Neutrophil (primary cell): ENCODE measurements around the gene FMNL3.

ENCODE experiments used
- H3K27ac ChIP-seq: fragments of 200-600 bp; sonication (generic); 2 replicates; pipeline ENCODE4 v1.5.1; 2016; ENCODE audit warnings: mild to moderate bottlenecking, moderate library complexity
- H3K27me3 ChIP-seq: fragments of 200-600 bp; sonication (generic); 2 replicates; pipeline ENCODE4 v1.6.0; 2016; ENCODE audit warnings: mild to moderate bottlenecking
- H3K36me3 ChIP-seq: fragments of 200-600 bp; sonication (generic); 2 replicates; pipeline ENCODE4 v1.5.1; 2017
- H3K4me1 ChIP-seq, 2 experiments: fragments of 200-600 bp in 1 of 2; sonication (generic) in 1 of 2; 1 replicate in 1 of 2; 2 replicates in 1 of 2; pipeline versions ENCODE4 v1.5.1 to v1.6.1; 2013 to 2016; ENCODE audit warnings: low read depth in 1 of 2, low read length in 1 of 2, mild to moderate bottlenecking in 1 of 2, moderate library complexity in 1 of 2; ENCODE audit not compliant: control insufficient read depth in 1 of 2, insufficient read depth in 1 of 2
- H3K4me3 ChIP-seq, 2 experiments: fragments of 200-600 bp in 1 of 2; sonication (generic) in 1 of 2; 1 replicate in 1 of 2; 2 replicates in 1 of 2; pipeline ENCODE4 v1.5.1; 2013 to 2016; ENCODE audit warnings: low read depth in 1 of 2, low read length in 1 of 2, mild to moderate bottlenecking in 1 of 2, moderate library complexity in 1 of 2
- H3K9me3 ChIP-seq: fragments of 200-600 bp; sonication (generic); 2 replicates; pipeline ENCODE4 v1.5.1; 2016
- TF ChIP-seq, protein P1 (sequence below): fragments of 200-600 bp; sonication (generic); IDR thresholded peaks from 2 replicates; pipeline ENCODE4 v1.5.1; 2016; ENCODE audit warnings: antibody characterized with exemption

Gene FMNL3

DNA sequence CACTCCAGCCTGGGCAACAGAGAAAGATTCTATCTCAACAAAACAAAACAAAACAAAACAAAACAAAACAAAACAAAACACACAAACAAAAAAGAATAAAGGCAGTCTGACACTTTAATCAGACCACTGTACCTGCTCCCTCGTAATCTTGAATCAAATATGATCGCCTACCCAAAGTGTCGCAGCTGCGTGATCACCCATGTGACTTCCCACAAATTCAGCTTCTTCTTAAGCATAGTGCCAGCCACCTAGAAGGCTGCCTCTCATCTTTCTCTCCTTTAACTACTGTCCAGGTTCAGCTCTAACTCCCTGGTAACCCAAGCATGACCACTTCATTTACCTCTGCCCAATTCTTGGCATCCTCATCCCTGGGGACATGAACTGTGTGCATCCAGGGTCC, 37.4 kb downstream of the FMNL3 start:
- H3K4me1 ChIP-seq, result peaks cover 29 to 31% of the 10 kb centered on the region in 2 experiments
- no peaks in the 10 kb centered on the region for H3K36me3 ChIP-seq
- TF ChIP-seq, protein P1, sequence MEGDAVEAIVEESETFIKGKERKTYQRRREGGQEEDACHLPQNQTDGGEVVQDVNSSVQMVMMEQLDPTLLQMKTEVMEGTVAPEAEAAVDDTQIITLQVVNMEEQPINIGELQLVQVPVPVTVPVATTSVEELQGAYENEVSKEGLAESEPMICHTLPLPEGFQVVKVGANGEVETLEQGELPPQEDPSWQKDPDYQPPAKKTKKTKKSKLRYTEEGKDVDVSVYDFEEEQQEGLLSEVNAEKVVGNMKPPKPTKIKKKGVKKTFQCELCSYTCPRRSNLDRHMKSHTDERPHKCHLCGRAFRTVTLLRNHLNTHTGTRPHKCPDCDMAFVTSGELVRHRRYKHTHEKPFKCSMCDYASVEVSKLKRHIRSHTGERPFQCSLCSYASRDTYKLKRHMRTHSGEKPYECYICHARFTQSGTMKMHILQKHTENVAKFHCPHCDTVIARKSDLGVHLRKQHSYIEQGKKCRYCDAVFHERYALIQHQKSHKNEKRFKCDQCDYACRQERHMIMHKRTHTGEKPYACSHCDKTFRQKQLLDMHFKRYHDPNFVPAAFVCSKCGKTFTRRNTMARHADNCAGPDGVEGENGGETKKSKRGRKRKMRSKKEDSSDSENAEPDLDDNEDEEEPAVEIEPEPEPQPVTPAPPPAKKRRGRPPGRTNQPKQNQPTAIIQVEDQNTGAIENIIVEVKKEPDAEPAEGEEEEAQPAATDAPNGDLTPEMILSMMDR, result no peak
- H3K9me3 ChIP-seq, result no peaks in the 10 kb centered on the region
- no peak overlapping the region for H3K4me3 ChIP-seq
- peak overlapping the region; percentile 91 for H3K27ac ChIP-seq
- no peaks in the 10 kb centered on the region for H3K27me3 ChIP-seq

DNA sequence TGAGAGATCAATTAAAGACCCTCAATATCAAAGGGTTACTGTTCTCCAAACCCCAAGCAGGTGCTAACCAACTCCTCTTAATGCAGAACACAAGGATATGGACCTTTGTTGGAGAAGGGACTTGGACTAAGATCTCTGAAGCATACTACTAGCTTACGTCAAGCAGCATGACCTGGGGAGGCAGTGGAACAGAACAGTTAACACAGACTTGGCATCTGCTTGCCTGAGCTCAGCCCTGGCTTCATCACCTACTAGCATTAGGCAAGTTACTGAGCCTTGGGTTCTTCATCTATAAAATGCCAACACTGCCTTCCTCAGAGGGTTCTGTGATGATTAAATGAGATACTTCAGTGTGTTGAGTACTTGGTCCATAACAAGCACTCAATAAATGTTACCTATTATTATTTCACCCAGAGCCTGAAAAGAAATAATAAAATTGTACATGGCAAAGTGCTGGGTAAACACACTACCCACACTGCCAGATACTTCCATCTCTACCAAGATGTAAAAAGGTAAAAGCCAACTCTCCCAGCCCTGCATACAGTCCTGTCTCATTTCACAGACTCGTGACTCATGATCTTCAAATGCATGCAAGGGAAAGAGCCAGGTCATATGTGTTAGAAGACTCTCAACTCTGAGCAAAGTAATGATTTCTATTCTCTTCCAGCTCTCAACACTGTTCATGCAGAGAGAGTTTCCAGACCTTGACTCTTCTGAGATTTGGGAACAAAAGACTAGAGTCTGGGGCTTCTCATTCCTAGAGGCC, 39.7 kb downstream of the FMNL3 start:
- TF ChIP-seq, protein P1, result no peak
- Histone ChIP-seq H3K27ac (no peak overlapping the region), H3K9me3 (no peaks in the 10 kb centered on the region), H3K27me3 (no peaks in the 10 kb centered on the region), H3K36me3 (no peaks in the 10 kb centered on the region), H3K4me3 (no peak overlapping the region), H3K4me1 (peaks cover 42 to 47% of the 10 kb centered on the region in 2 experiments)

DNA sequence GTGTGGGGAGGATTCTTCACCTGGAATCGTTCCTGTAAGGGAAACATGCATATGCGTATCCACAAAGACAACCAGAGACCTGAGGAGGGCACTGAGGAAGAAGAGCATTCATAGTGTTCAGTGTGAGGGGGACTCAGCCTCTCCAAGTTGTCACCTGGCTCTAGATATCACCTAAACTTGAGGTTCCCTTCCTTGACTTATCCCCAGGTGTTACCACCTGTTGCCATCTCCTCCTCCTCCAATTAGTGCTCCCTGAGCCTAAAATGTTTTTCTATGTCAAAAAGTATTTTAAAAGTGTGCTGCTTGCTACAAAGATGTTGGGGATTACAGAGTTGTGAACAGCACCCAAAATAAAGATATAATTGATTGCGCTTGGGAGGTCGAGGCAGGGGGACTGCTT, 41.0 kb downstream of the FMNL3 start:
- TF ChIP-seq, protein P1, result no peak
- no peaks in the 10 kb centered on the region for H3K9me3 ChIP-seq
- H3K4me1 ChIP-seq, result peaks cover 38 to 41% of the 10 kb centered on the region in 2 experiments
- no peak overlapping the region for H3K4me3 ChIP-seq
- no peak overlapping the region for H3K27ac ChIP-seq
- no peaks in the 10 kb centered on the region for H3K27me3 ChIP-seq
- no peaks in the 10 kb centered on the region for H3K36me3 ChIP-seq

DNA sequence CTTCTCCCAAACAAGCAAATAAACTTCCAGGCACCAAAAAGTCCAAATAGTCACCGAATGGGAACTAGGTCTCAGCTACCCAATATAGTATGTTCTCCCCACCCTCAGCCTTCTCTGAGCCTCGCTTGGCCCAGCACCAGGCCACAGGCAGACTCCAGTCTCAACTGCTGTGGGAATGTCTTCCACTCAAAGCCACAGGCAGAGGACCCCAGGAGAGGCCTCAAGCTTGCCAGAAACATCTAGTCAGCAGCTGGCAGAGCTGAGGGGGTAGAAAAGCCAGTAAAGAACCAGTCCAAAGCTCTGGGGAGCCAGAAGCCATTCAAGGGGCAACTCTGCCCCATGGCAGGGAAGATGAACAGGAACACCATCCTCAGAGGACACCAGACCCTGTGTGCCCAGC, 41.8 kb downstream of the FMNL3 start:
- TF ChIP-seq, protein P1, result no peak
- H3K4me1 ChIP-seq, result peaks cover 30 to 33% of the 10 kb centered on the region in 2 experiments
- H3K27ac ChIP-seq, result no peak overlapping the region
- H3K9me3 ChIP-seq, result no peaks in the 10 kb centered on the region
- H3K27me3 ChIP-seq, result no peaks in the 10 kb centered on the region
- H3K36me3 ChIP-seq, result no peaks in the 10 kb centered on the region
- H3K4me3 ChIP-seq, result no peak overlapping the region

DNA sequence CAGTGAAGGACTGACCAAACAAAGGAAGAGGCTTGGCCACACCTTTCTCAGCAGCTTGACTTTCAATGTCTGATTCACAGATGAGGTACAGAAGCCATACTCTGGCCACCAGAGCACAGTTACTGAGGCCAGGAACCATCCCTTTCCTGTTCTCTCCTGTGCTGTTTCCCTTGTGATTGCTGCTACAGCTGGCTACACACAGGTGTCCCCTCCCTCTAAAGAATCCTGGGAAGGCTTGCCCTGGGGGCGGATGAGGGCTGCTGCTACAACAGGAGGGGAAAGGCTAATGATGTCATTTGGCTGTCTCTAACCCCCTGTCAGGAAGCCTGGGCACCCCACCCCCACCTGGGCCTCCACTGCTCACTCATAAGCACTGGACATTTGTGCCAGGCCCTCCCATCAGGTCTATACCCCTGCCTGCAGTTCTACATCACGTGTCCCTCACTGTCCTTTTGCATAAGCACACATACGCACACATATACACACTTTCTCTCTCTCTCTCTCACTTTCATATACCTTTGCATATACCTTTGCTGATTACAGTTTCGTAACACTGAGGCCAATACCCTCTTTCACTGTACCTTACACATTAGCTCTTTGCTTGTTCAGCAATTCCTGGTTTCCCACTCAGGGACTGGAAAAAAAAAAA, 42.5 kb downstream of the FMNL3 start:
- Histone ChIP-seq H3K4me3 (no peak overlapping the region), H3K4me1 (peaks cover 23 to 28% of the 10 kb centered on the region in 2 experiments), H3K9me3 (no peaks in the 10 kb centered on the region), H3K27ac (no peak overlapping the region), H3K36me3 (peaks cover 2% of the 10 kb centered on the region), H3K27me3 (no peaks in the 10 kb centered on the region)
- TF ChIP-seq, protein P1, result no peak
